ENCODE data around the gene BLOC1S1.

The BLOC1S1 gene

DNA sequence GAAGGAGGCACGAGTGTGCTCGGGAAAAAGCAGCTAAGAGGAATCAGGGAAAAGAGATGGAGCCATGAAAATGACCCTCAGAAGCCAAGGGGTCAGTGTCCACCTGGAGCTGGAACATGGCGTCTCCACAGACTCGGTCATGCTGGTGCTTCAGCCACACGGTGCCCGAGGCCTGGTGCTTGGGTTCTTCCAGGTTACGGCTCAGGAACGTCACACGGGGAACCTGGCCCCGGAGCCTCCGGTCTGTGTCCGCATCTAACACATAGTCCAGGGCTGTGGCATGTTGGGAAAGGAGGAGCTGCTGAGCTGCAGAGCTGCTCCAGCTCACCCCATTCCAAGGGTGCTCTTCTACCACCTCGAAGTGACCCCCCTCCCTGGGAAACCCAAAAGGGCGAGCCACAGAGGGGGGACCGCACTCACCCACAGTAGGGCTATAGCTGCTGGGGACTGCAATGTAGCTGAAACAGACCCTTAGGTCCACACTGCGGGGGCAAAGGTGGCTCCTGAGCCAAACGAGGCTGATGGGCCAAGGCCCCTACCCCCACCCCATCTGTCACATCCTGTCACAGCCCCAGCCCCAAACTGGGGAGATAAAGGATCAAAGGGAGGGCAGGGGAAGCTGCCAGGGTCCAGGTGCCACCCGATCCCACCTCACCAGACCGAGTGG, 18.9 kb upstream of the BLOC1S1 start:
- TF ChIP-seq, protein P1, sequence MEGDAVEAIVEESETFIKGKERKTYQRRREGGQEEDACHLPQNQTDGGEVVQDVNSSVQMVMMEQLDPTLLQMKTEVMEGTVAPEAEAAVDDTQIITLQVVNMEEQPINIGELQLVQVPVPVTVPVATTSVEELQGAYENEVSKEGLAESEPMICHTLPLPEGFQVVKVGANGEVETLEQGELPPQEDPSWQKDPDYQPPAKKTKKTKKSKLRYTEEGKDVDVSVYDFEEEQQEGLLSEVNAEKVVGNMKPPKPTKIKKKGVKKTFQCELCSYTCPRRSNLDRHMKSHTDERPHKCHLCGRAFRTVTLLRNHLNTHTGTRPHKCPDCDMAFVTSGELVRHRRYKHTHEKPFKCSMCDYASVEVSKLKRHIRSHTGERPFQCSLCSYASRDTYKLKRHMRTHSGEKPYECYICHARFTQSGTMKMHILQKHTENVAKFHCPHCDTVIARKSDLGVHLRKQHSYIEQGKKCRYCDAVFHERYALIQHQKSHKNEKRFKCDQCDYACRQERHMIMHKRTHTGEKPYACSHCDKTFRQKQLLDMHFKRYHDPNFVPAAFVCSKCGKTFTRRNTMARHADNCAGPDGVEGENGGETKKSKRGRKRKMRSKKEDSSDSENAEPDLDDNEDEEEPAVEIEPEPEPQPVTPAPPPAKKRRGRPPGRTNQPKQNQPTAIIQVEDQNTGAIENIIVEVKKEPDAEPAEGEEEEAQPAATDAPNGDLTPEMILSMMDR (IDR thresholded peaks at IDR 0.05; ENCODE audit: insufficient read depth, low read length, missing control alignments), result no peak
- no peak for DNase-seq (ENCODE audit: low read depth, low spot score)
- POLR2A ChIA-PET, result no interaction called here
- H3K4me3 ChIP-seq (ENCODE audit: low read depth, low read length), result no peak overlapping the region
- CTCF ChIA-PET, result interaction anchor here (1.0 to 1.3 kb wide), 4 partner anchors 15 to 42 kb away, joined by 3 to 5 read pairs (median 3); a partner anchor contains a TSS

DNA sequence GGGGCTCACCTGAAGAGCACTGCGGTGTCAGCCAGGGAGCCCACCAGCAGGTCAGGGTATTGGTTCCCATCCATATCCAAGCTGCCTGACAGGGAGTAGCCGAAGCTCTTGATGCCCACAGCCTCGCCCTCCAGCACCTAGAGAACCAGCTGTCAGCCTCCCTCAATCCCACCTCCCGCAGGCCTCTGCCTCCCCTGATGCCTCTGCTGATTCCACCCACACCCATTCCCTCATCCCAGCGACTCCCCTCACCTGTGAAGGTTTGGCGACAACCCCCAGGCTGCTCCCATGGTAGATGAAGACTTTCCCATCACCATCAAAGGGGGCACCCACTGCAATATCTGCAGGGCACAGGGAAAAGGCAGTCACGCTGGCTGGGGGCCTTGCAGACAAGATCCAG, 18.2 kb upstream of the BLOC1S1 start:
- POLR2A ChIA-PET, result no interaction called here
- TF ChIP-seq, protein P1 (IDR thresholded peaks at IDR 0.05; ENCODE audit: insufficient read depth, low read length, missing control alignments), result no peak
- CTCF ChIA-PET, result interaction anchor here (1.1 kb wide), 1 partner anchor 16 kb away, joined by 3 read pairs; a partner anchor contains a TSS
- no peak for DNase-seq (ENCODE audit: low read depth, low spot score)
- H3K4me3 ChIP-seq (ENCODE audit: low read depth, low read length), result no peak overlapping the region

DNA sequence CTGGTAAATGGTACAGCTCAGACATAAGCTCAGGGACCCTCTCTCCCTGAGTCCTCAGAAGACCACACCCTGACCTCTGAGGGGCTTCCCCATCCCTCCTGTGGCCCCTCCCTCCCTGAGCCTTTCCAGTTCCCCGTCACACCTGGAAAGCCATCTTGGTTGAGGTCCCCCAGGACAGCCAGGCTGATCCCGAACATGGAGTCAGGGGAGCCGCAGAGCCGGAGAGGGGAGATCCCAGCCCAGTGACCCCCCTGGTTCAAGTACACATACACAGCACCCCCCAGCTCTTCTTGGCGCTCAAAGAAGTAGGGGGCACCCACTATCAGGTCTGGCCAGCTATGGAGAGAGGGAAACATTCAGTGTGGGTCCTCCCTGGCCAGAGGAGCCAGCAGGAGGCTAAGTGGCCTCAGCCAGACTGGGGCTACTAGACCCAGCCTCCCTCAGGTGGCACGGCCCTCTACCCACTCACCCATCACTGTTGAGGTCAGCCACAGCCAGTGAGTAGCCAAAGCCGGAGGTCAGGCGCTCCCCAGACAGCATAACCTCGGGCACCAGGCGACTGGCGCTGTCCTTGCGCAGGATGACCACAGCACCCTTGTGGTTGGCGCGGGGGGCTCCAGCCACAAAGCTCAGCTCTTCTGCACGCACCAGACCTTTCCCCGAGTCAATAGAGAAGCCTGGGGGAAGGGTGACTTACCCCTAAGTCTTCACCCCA, 17.4 kb upstream of the BLOC1S1 start:
- ChIA-PET POLR2A (no interaction called here), CTCF (interaction anchor here (1.1 to 1.6 kb wide), 2 partner anchors 17 to 510 kb away, joined by 3 read pairs; a partner anchor contains a TSS)
- H3K4me3 ChIP-seq (ENCODE audit: low read depth, low read length), result no peak overlapping the region
- TF ChIP-seq, protein P1 (IDR thresholded peaks at IDR 0.05; ENCODE audit: insufficient read depth, low read length, missing control alignments), result no peak
- DNase-seq (ENCODE audit: low read depth, low spot score), result no peak

DNA sequence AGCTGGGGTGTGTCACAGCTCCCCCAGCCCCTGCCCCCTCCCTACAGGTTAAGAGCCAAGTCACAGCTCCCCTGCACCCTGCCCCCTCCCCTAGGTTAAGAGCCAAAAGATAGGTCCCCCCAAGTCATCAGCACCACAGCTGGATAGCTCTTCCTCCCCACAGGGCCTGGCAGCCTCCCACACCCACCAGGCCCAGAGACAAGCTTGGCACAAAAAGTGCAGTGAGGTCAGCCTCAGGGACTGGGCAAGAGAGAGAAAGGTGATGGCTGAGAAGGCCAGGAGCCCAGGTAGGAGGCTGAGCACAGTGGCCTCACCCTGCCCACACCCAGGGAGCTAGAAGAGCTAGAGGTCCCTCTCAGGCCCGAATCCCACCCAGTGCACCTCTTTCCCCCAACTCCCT, 16.9 kb upstream of the BLOC1S1 start:
- ChIA-PET CTCF (interaction anchor here (1.6 kb wide), 1 partner anchor 510 kb away, joined by 3 read pairs; no protein-coding TSS in a partner anchor), POLR2A (no interaction called here)
- no peak overlapping the region for H3K4me3 ChIP-seq (ENCODE audit: low read depth, low read length)
- DNase-seq (ENCODE audit: low read depth, low spot score), result no peak
- TF ChIP-seq, protein P1 (IDR thresholded peaks at IDR 0.05; ENCODE audit: insufficient read depth, low read length, missing control alignments), result no peak

DNA sequence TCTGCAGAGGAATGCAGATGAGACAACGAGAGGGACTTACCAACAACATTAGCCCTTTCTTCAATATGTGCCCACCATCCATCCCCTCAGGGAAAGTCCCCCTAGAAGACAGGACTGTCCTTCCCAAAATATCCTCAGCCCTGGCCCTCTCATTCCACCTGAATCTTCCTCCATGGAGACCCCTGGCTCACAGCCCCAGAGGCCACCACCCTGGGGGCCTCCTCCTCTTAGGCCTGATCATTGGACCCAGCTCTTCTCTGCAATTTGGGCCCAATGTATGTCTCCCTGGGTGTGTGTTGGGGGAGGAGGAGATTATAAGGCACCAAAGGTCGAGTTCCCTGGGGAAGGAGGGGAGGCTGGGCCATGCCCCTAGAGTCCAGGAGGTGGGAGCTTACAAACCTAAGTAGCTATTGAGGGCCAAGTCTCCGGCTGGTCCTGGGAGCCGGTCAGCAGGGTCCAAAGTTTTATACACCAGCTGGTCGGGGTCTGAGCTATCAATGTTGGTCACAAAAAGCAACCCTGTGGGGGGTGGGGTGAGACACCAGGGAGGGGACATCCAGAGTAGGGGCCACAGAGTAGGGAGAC, 16.3 kb upstream of the BLOC1S1 start:
- CTCF ChIA-PET, result interaction anchor here (1.6 kb wide), 1 partner anchor 511 kb away, joined by 3 read pairs; no protein-coding TSS in a partner anchor
- TF ChIP-seq, protein P1 (IDR thresholded peaks at IDR 0.05; ENCODE audit: insufficient read depth, low read length, missing control alignments), result no peak
- DNase-seq (ENCODE audit: low read depth, low spot score), result no peak
- no peak overlapping the region for H3K4me3 ChIP-seq (ENCODE audit: low read depth, low read length)
- POLR2A ChIA-PET, result no interaction called here
